Liver (tissue), 9 donors: ENCODE results near the gene CRACR2A. TPM values are rescaled to one million over a fixed set of nuclear protein-coding genes. Genes with fewer than 3 reads are reported as not detected.

Source experiments
- DNase-seq: peaks from one replicate; pipeline ENCODE4 v3.0.0-alpha.2; 2017; ENCODE audit warnings: low spot score
- H3K27ac ChIP-seq, 2 donors: one replicate each; pipeline ENCODE4 v1.7.0; 2013; ENCODE audit warnings: inconsistent platforms in 2 of 2, low read length in 2 of 2, control low read depth in 1 of 2, low read depth in 1 of 2, mild to moderate bottlenecking in 1 of 2
- H3K27me3 ChIP-seq, 4 donors: one replicate each; pipeline versions ENCODE4 v1.6.1 to v1.7.0; 2013; ENCODE audit warnings: low read length in 3 of 4, inconsistent platforms in 1 of 4, mild to moderate bottlenecking in 1 of 4, moderate library complexity in 1 of 4; ENCODE audit not compliant: control insufficient read depth in 4 of 4, insufficient read depth in 4 of 4
- H3K36me3 ChIP-seq, 4 donors: one replicate each; pipeline versions ENCODE4 v1.6.1 to v1.7.0; 2013; ENCODE audit warnings: low read length in 3 of 4, mild to moderate bottlenecking in 3 of 4, low read depth in 1 of 4, moderate library complexity in 1 of 4; ENCODE audit not compliant: control insufficient read depth in 4 of 4, insufficient read depth in 3 of 4
- H3K4me1 ChIP-seq, 4 donors: one replicate each; pipeline versions ENCODE4 v1.6.1 to v1.7.0; 2013; ENCODE audit warnings: low read length in 3 of 4, mild to moderate bottlenecking in 3 of 4, moderate library complexity in 1 of 4; ENCODE audit not compliant: control insufficient read depth in 4 of 4, insufficient read depth in 4 of 4
- H3K4me3 ChIP-seq, 3 donors: one replicate each; pipeline versions ENCODE4 v1.6.1 to v1.7.0; 2013; ENCODE audit warnings: low read length in 3 of 3, control low read depth in 1 of 3, low read depth in 1 of 3, mild to moderate bottlenecking in 1 of 3
- H3K9ac ChIP-seq, 2 donors: one replicate each; pipeline ENCODE4 v1.7.0; 2013; ENCODE audit warnings: low read length in 2 of 2, mild to moderate bottlenecking in 2 of 2, moderate library complexity in 2 of 2, control low read depth in 1 of 2, low read depth in 1 of 2
- H3K9me3 ChIP-seq, 4 donors: one replicate each; pipeline versions ENCODE4 v1.6.1 to v1.7.0; 2013; ENCODE audit warnings: low read length in 3 of 4; ENCODE audit not compliant: control insufficient read depth in 4 of 4
- ATF3 ChIP-seq: IDR thresholded peaks from 2 replicates; pipeline ENCODE4 v1.6.1; 2016; ENCODE audit warnings: antibody characterized with exemption
- CTCF ChIP-seq: fragments of 150-350 bp; IDR thresholded peaks from 2 replicates; pipeline ENCODE4 v1.5.1; 2017; ENCODE audit warnings: improper control_type of control experiment, low read depth, low read length; ENCODE audit not compliant: missing input control
- EGR1 ChIP-seq, 2 donors: IDR thresholded peaks; 2 replicates each; pipeline ENCODE4 v1.6.1; 2016 to 2018; ENCODE audit warnings: antibody characterized with exemption in 2 of 2, low read depth in 2 of 2
- FOXA1 ChIP-seq: IDR thresholded peaks from 2 replicates; pipeline ENCODE4 v1.6.1; 2016; ENCODE audit warnings: antibody characterized with exemption
- FOXA2 ChIP-seq: IDR thresholded peaks from 2 replicates; pipeline ENCODE4 v1.6.1; 2016; ENCODE audit warnings: antibody characterized with exemption
- HNF4A ChIP-seq, 2 donors: conservative IDR thresholded peaks; 2 replicates each; pipeline ENCODE4 v1.6.1; 2016; ENCODE audit warnings: antibody characterized with exemption in 2 of 2, mild to moderate bottlenecking in 2 of 2
- HNF4G ChIP-seq: IDR thresholded peaks from 2 replicates; pipeline ENCODE4 v1.6.1; 2016; ENCODE audit warnings: antibody characterized with exemption
- JUND ChIP-seq, 2 donors: IDR thresholded peaks; 2 replicates each; pipeline ENCODE4 v1.6.1; 2016; ENCODE audit warnings: antibody characterized with exemption in 2 of 2
- MAX ChIP-seq: IDR thresholded peaks from 2 replicates; pipeline ENCODE4 v1.6.1; 2016; ENCODE audit warnings: antibody characterized with exemption
- RAD21 ChIP-seq, 2 donors: IDR thresholded peaks; 2 replicates each; pipeline ENCODE4 v1.6.1; 2016; ENCODE audit warnings: antibody characterized with exemption in 2 of 2, mild to moderate bottlenecking in 2 of 2
- REST ChIP-seq: IDR thresholded peaks from 2 replicates; pipeline ENCODE4 v1.6.1; 2016; ENCODE audit warnings: antibody characterized with exemption, mild to moderate bottlenecking
- RXRA ChIP-seq, 2 donors: IDR thresholded peaks; 2 replicates each; pipeline ENCODE4 v1.6.1; 2017 to 2018; ENCODE audit warnings: antibody characterized with exemption in 2 of 2, mild to moderate bottlenecking in 1 of 2
- SP1 ChIP-seq: IDR thresholded peaks from 2 replicates; pipeline ENCODE4 v1.6.1; 2018; ENCODE audit warnings: antibody characterized with exemption, mild to moderate bottlenecking
- TAF1 ChIP-seq: conservative IDR thresholded peaks from 2 replicates; pipeline ENCODE4 v1.6.1; 2016; ENCODE audit warnings: antibody characterized with exemption, mild to moderate bottlenecking
- YY1 ChIP-seq: IDR thresholded peaks from 2 replicates; pipeline ENCODE4 v1.6.1; 2016; ENCODE audit warnings: antibody characterized with exemption, mild to moderate bottlenecking
- ZBTB33 ChIP-seq: IDR thresholded peaks from 2 replicates; pipeline ENCODE4 v1.6.1; 2016; ENCODE audit warnings: antibody characterized with exemption
- WGBS: extraction: QIAGEN DNeasy Blood & Tissue Kit; methylation state at CpG from one replicate; pipeline ENCODE4 v1.1.7; 2013; 5-methylcytosine and 5-hydroxymethylcytosine counted together
- polyA plus RNA-seq, 2 donors: library from polyadenylated mRNA; stranded (reverse) in 1 of 2; unstranded in 1 of 2; fragments of 200-250 nt in 1 of 2; fragments of >200 nt in 1 of 2; fragmentation: Nextera tagmentation in 1 of 2; extraction: Ambion mirVana in 1 of 2; gene quantifications; one replicate each; pipeline versions ENCODE4 v1.2.1 to v1.2.3, GENCODE V29; 2013 to 2015
- total RNA-seq, 2 donors: library from RNA; depleted of rRNA; stranded (reverse); fragments of >200 nt; gene quantifications; one replicate each; pipeline ENCODE4 v1.2.3, GENCODE V29; 2014
- donor health status: healthy.
- donor health status: healthy.
- donor health status: healthy.
- donor health status: healthy.
- donor health status: healthy.

The CRACR2A gene
- total and polyA plus RNA-seq, 4 donors, result 0.33 to 4.2 (median 1.4) TPM

- peaks cover 0 to under 1% (median 0%) of the 10 kb centered on the region in 4 donors for H3K36me3 ChIP-seq
- DNase-seq, result no peak
- H3K27ac ChIP-seq, result no peak overlapping the region
- 90% methylated on average over 2 of the region's 2 CpGs for WGBS
- no peaks in the 10 kb centered on the region for H3K9me3 ChIP-seq
- no peaks in the 10 kb centered on the region for H3K27me3 ChIP-seq
- H3K9ac ChIP-seq, result no peak overlapping the region
- H3K4me1 ChIP-seq, result no peaks in the 10 kb centered on the region
- no peak overlapping the region for H3K4me3 ChIP-seq
- no peak for TF ChIP-seq EGR1 (IDR thresholded peaks at IDR 0.05; ENCODE audit: low read depth in 2 of 2)
- TF ChIP-seq RAD21 (IDR thresholded peaks at IDR 0.05), result no peak
- no peak for TF ChIP-seq CTCF
Observed at GRCh38 chr12:3631759-3632158, 121.2 kb downstream of the CRACR2A start.

- Histone ChIP-seq H3K36me3 (peaks cover 0 to 3% (median 2%) of the 10 kb centered on the region in 4 donors), H3K27me3 (no peaks in the 10 kb centered on the region), H3K4me3 (no peak overlapping the region), H3K9me3 (no peaks in the 10 kb centered on the region), H3K4me1 (no peaks in the 10 kb centered on the region), H3K9ac (no peak overlapping the region), H3K27ac (no peak overlapping the region)
- TF ChIP-seq HNF4A (conservative IDR thresholded peaks at IDR 0.05), result no peak
- TF ChIP-seq FOXA1, result no peak
- TF ChIP-seq RXRA (IDR thresholded peaks at IDR 0.05), result no peak
- no peak for TF ChIP-seq EGR1 (IDR thresholded peaks at IDR 0.05; ENCODE audit: low read depth in 2 of 2)
- TF ChIP-seq ZBTB33, result no peak
- no peak for TF ChIP-seq SP1
- TF ChIP-seq TAF1, result no peak
- no peak for TF ChIP-seq JUND (IDR thresholded peaks at IDR 0.05)
- TF ChIP-seq REST, result no peak
- TF ChIP-seq RAD21 (IDR thresholded peaks at IDR 0.05), result no peak
- TF ChIP-seq CTCF, result no peak
- no peak for TF ChIP-seq YY1
- TF ChIP-seq MAX, result no peak
- no peak for TF ChIP-seq HNF4G
- TF ChIP-seq ATF3, result no peak
- no peak for TF ChIP-seq FOXA2
- WGBS, result 91% methylated on average over 7 of the region's 7 CpGs
- no peak for DNase-seq
Observed at GRCh38 chr12:3631272-3631637, 121.7 kb downstream of the CRACR2A start.
